ENCODE results near the gene METTL17. TPM values are rescaled to one million over a fixed set of nuclear protein-coding genes. Genes with fewer than 3 reads are reported as not detected.

METTL17 gene
- total RNA-seq, 1 donor from 2014 or later, result 37.8 TPM

Other genes starting within 250 kb of the METTL17 start
- gene EDDM3A, start 244.1 kb upstream of the METTL17 start, total RNA-seq, result not detected
- gene EDDM3B, start 221.6 kb upstream of the METTL17 start, total RNA-seq, result not detected
- gene RNASE6, start 208.7 kb upstream of the METTL17 start, total RNA-seq, result 0.40 TPM
- gene RNASE1, start 187.1 kb upstream of the METTL17 start, total RNA-seq, result 8.6 TPM
- gene RNASE3, start 98.6 kb upstream of the METTL17 start, total RNA-seq, result not detected
- gene RNASE2, start 34.5 kb upstream of the METTL17 start, total RNA-seq, result not detected
- gene SLC39A2, start 9.3 kb downstream of the METTL17 start, total RNA-seq, result 15.7 TPM
- 54.7 TPM for gene NDRG2, start 35.1 kb downstream of the METTL17 start, total RNA-seq
- gene TPPP2, start 40.2 kb downstream of the METTL17 start, total RNA-seq, result not detected
- gene RNASE13, start 44.8 kb downstream of the METTL17 start, total RNA-seq, result not detected
- 2.7 TPM for gene RNASE7, start 52.4 kb downstream of the METTL17 start, total RNA-seq
- gene RNASE8, start 67.8 kb downstream of the METTL17 start, total RNA-seq, result not detected
- gene ARHGEF40, start 80.3 kb downstream of the METTL17 start, total RNA-seq, result 2.3 TPM
- 40.4 TPM for gene ZNF219, start 108.7 kb downstream of the METTL17 start, total RNA-seq
- 1.6 TPM for gene TMEM253, start 111.1 kb downstream of the METTL17 start, total RNA-seq
- not detected for gene OR5AU1, start 166.1 kb downstream of the METTL17 start, total RNA-seq